ENCODE results near the gene RBMS3. TPM values are rescaled to one million over a fixed set of nuclear protein-coding genes. Genes with fewer than 3 reads are reported as not detected.

RBMS3 gene
- total and polyA plus RNA-seq, 2 of the 13 experiments (the other 11 are each of a cell fraction or from before 2014, with no cell fraction given) = not detected

- no peaks in the 10 kb centered on the region for H4K20me1 ChIP-seq (ENCODE audit: insufficient read depth, low read length)
- FAIRE-seq (no peak), ATAC-seq (no peak), DNase-seq (ENCODE audit: low spot score) (no peak)
- no peak overlapping the region for H3K9ac ChIP-seq (ENCODE audit: insufficient read depth, low read depth, low read length)
- ChIA-PET POLR2A (no interaction called here), CTCF (ENCODE audit: low intra/inter-chr PET ratio, low total read pairs) (no interaction called here)
- H3K9me3 ChIP-seq (ENCODE audit: low read length) = no peaks in the 10 kb centered on the region
- no TSS peak for BruUV-seq (replicated peaks)
- no peaks in the 10 kb centered on the region for H3K27me3 ChIP-seq (ENCODE audit: control insufficient read depth in 1 of 2, insufficient read depth in 2 of 2, low read length in 2 of 2)
- H3K4me2 ChIP-seq (ENCODE audit: low read depth, low read length) = no peak overlapping the region
- no peak overlapping the region for H3K4me3 ChIP-seq (replicated peaks in 1 of 3; ENCODE audit: insufficient read depth in 1 of 3, low read depth in 2 of 3, low read length in 3 of 3)
- in situ Hi-C loops (cut with HindIII; ENCODE audit: extremely low pct_ligation_motif_present, low pct_unique_long_range_greater_than_20kb) = no loop called here
- intact Hi-C loops (cut with micrococcal nuclease; ENCODE audit: unreplicated experiment) = no loop called here
- no peaks in the 10 kb centered on the region for H3K4me1 ChIP-seq (ENCODE audit: insufficient read depth, low read length)
- H3K36me3 ChIP-seq (replicated peaks in 1 of 2; ENCODE audit: control insufficient read depth in 1 of 2, insufficient read depth in 2 of 2, low read length in 2 of 2) = no peaks in the 10 kb centered on the region
- no peaks in the 10 kb centered on the region for H3K79me2 ChIP-seq (ENCODE audit: insufficient read depth, low read length)
- no peak overlapping the region for H2AFZ ChIP-seq (ENCODE audit: low read length)
- H3K27ac ChIP-seq (ENCODE audit: extremely low read length, insufficient read depth, low read length) = no peak overlapping the region
- TF ChIP-seq ZNF432 (CRISPR knock-in tag; IDR thresholded peaks at IDR 0.05; ENCODE audit: borderline replicate concordance) = no peak
- TF ChIP-seq, protein P1, sequence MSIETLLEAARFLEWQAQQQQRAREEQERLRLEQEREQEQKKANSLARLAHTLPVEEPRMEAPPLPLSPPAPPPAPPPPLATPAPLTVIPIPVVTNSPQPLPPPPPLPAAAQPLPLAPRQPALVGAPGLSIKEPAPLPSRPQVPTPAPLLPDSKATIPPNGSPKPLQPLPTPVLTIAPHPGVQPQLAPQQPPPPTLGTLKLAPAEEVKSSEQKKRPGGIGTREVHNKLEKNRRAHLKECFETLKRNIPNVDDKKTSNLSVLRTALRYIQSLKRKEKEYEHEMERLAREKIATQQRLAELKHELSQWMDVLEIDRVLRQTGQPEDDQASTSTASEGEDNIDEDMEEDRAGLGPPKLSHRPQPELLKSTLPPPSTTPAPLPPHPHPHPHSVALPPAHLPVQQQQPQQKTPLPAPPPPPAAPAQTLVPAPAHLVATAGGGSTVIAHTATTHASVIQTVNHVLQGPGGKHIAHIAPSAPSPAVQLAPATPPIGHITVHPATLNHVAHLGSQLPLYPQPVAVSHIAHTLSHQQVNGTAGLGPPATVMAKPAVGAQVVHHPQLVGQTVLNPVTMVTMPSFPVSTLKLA (IDR thresholded peaks at IDR 0.05) = no peak
- TF ChIP-seq NR1H2 (CRISPR knock-in tag; IDR thresholded peaks at IDR 0.05; ENCODE audit: borderline replicate concordance, low read depth) = no peak
- TF ChIP-seq ZNF296 (CRISPR knock-in tag; conservative IDR thresholded peaks at IDR 0.05) = no peak
- TF ChIP-seq ARID5B (CRISPR knock-in tag; IDR thresholded peaks at IDR 0.05) = no peak
- TF ChIP-seq ZNF780A (CRISPR knock-in tag; IDR thresholded peaks at IDR 0.05) = no peak
- no peak for TF ChIP-seq RXRB (CRISPR knock-in tag; IDR thresholded peaks at IDR 0.05; ENCODE audit: borderline replicate concordance)
- no peak for TF ChIP-seq NCOR1 (IDR thresholded peaks at IDR 0.05; ENCODE audit: borderline replicate concordance, low read length)
- TF ChIP-seq IRX3 (CRISPR knock-in tag; IDR thresholded peaks at IDR 0.05; ENCODE audit: borderline replicate concordance, low read depth) = no peak
- TF ChIP-seq, protein P2, sequence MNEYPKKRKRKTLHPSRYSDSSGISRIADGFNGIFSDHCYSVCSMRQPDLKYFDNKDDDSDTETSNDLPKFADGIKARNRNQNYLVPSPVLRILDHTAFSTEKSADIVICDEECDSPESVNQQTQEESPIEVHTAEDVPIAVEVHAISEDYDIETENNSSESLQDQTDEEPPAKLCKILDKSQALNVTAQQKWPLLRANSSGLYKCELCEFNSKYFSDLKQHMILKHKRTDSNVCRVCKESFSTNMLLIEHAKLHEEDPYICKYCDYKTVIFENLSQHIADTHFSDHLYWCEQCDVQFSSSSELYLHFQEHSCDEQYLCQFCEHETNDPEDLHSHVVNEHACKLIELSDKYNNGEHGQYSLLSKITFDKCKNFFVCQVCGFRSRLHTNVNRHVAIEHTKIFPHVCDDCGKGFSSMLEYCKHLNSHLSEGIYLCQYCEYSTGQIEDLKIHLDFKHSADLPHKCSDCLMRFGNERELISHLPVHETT (CRISPR knock-in tag; conservative IDR thresholded peaks at IDR 0.05) = no peak
- TF ChIP-seq ZMYM4 (CRISPR knock-in tag; IDR thresholded peaks at IDR 0.05) = no peak
- no peak for TF ChIP-seq SRF (IDR thresholded peaks at IDR 0.05; ENCODE audit: low read depth, low read length)
Measured at GRCh38 chr3:29354894-29355293, 74.0 kb downstream of the RBMS3 start.
